H1 (cell line): ENCODE measurements around the gene ZNF618. TPM values are rescaled to one million over a fixed set of nuclear protein-coding genes. Genes with fewer than 3 reads are reported as not detected.

Experiments used
- CTCF ChIA-PET: fragments of 300-600 bp; sonication (Branson Sonifier 250); formaldehyde crosslinking; loops from one replicate; lab custom pipeline; 2021; ENCODE audit not compliant: partially characterized antibody; lab: Charles Lee
- POLR2A ChIA-PET: fragments of 300-600 bp; sonication (Branson Sonifier 250); formaldehyde crosslinking; loops from one replicate; lab custom pipeline; 2021; ENCODE audit warnings: inconsistent platforms; ENCODE audit not compliant: partially characterized antibody; lab: Charles Lee
- DNase-seq, 2 experiments: peaks; one replicate each; pipeline versions ENCODE4 v3.0.0 to v3.0.0-alpha.2; 2010 to 2022; ENCODE audit warnings: low spot score in 2 of 2, low read depth in 1 of 2, mixed read lengths in 1 of 2
- FAIRE-seq: peaks from 2 replicates; lab custom pipeline; 2011; peaks lifted over from hg19 to GRCh38; lab: Jason Lieb, UNC
- H2AFZ ChIP-seq: 2 replicates; pipeline ENCODE4 v1.8.1; 2012; ENCODE audit warnings: low read length, inconsistent platforms
- H2AK5ac ChIP-seq: 2 replicates; pipeline ENCODE4 v1.6.1; 2013; ENCODE audit warnings: low read depth, low read length
- H2BK120ac ChIP-seq: replicated peaks from 2 replicates; pipeline ENCODE3; 2013; ENCODE audit warnings: low read depth, low read length, inconsistent platforms
- H2BK12ac ChIP-seq: 2 replicates; pipeline ENCODE4 v1.6.1; 2013; ENCODE audit warnings: low read depth, low read length
- H2BK15ac ChIP-seq: 2 replicates; pipeline ENCODE4 v1.6.1; 2013; ENCODE audit warnings: low read length
- H2BK20ac ChIP-seq: 2 replicates; pipeline ENCODE4 v1.6.1; 2013; ENCODE audit warnings: low read length
- H2BK5ac ChIP-seq: 2 replicates; pipeline ENCODE4 v1.6.1; 2013; ENCODE audit warnings: low read depth, low read length
- H3K14ac ChIP-seq: 2 replicates; pipeline ENCODE4 v1.6.1; 2013; ENCODE audit warnings: inconsistent platforms; ENCODE audit not compliant: insufficient read length
- H3K18ac ChIP-seq: 2 replicates; pipeline ENCODE4 v1.6.1; 2013; ENCODE audit warnings: low read length; ENCODE audit errors: extremely low read depth
- H3K23ac ChIP-seq: 2 replicates; pipeline ENCODE4 v1.6.1; 2013; ENCODE audit warnings: inconsistent platforms; ENCODE audit not compliant: insufficient read length
- H3K23me2 ChIP-seq: 2 replicates; pipeline ENCODE4 v1.6.1; 2013; ENCODE audit warnings: low read depth, low read length
- H3K27ac ChIP-seq: 2 replicates; pipeline ENCODE4 v1.6.1; 2011; ENCODE audit warnings: low read depth, low read length, inconsistent platforms
- H3K27me3 ChIP-seq, 4 experiments: replicated peaks in 1 of 4; 1 replicate in 1 of 4; 2 replicates in 3 of 4; pipeline versions ENCODE4 v1.6.1 to v1.8.1; 2011 to 2013; ENCODE audit warnings: low read length in 3 of 4, mild to moderate bottlenecking in 3 of 4, inconsistent platforms in 2 of 4, mixed read lengths in 2 of 4, moderate library complexity in 1 of 4; ENCODE audit not compliant: control insufficient read depth in 3 of 4, insufficient read depth in 3 of 4; ENCODE audit errors: extremely low read depth in 1 of 4
- H3K36me3 ChIP-seq, 4 experiments: 2 replicates each; pipeline versions ENCODE4 v1.6.1 to v1.8.1; 2011 to 2013; ENCODE audit warnings: mild to moderate bottlenecking in 4 of 4, low read length in 3 of 4, moderate library complexity in 2 of 4, control low read depth in 1 of 4, inconsistent platforms in 1 of 4; ENCODE audit not compliant: insufficient read depth in 4 of 4, control insufficient read depth in 2 of 4
- H3K4ac ChIP-seq: replicated peaks from 2 replicates; pipeline ENCODE3; 2013; ENCODE audit warnings: low read length, low read depth, mixed read lengths, inconsistent platforms; ENCODE audit not compliant: insufficient read length
- H3K4me1 ChIP-seq, 4 experiments: replicated peaks in 1 of 4; 1 replicate in 1 of 4; 2 replicates in 3 of 4; pipeline versions ENCODE4 v1.6.1 to v1.8.1; 2011 to 2013; ENCODE audit warnings: low read length in 3 of 4, inconsistent platforms in 2 of 4, mixed read lengths in 1 of 4; ENCODE audit not compliant: insufficient read depth in 4 of 4, control insufficient read depth in 3 of 4
- H3K4me2 ChIP-seq, 2 experiments: 2 replicates each; pipeline versions ENCODE4 v1.6.1 to v1.8.1; 2011 to 2013; ENCODE audit warnings: low read depth in 2 of 2, low read length in 2 of 2, control low read depth in 1 of 2, inconsistent platforms in 1 of 2, mild to moderate bottlenecking in 1 of 2; ENCODE audit not compliant: insufficient read depth in 1 of 2
- H3K4me3 ChIP-seq, 4 experiments: fragments of 200-600, 300-600 bp in 1 of 4; sonication (generic), shearing (Covaris generic), sonication (Bioruptor Twin) in 1 of 4; 2 replicates each; pipeline versions ENCODE4 v1.5.1 to v1.8.1; 2011 to 2016; ENCODE audit warnings: low read length in 4 of 4, low read depth in 3 of 4, control low read depth in 2 of 4, inconsistent platforms in 2 of 4, mild to moderate bottlenecking in 2 of 4, mixed read lengths in 1 of 4, moderate library complexity in 1 of 4; ENCODE audit not compliant: insufficient read depth in 2 of 4; ENCODE audit errors: extremely low read depth in 1 of 4
- H3K56ac ChIP-seq: replicated peaks from 2 replicates; pipeline ENCODE3; 2013; ENCODE audit warnings: low read depth, mild to moderate bottlenecking, mixed read lengths, low read length, inconsistent platforms; ENCODE audit not compliant: insufficient read length
- H3K79me1 ChIP-seq: 2 replicates; pipeline ENCODE4 v1.6.1; 2013; ENCODE audit warnings: low read depth, low read length, control low read depth
- H3K79me2 ChIP-seq, 2 experiments: 2 replicates each; pipeline versions ENCODE4 v1.6.1 to v1.8.1; 2012 to 2013; ENCODE audit warnings: low read length in 2 of 2, mild to moderate bottlenecking in 2 of 2, inconsistent platforms in 1 of 2; ENCODE audit not compliant: insufficient read depth in 2 of 2, control insufficient read depth in 1 of 2
- H3K9ac ChIP-seq, 4 experiments: replicated peaks in 1 of 4; 1 replicate in 1 of 4; 2 replicates in 3 of 4; pipeline versions ENCODE4 v1.6.1 to v1.8.1; 2011 to 2013; ENCODE audit warnings: low read depth in 3 of 4, low read length in 3 of 4, control low read depth in 2 of 4, mild to moderate bottlenecking in 2 of 4, moderate library complexity in 2 of 4, inconsistent platforms in 1 of 4; ENCODE audit errors: extremely low read depth in 1 of 4
- H3K9me3 ChIP-seq, 2 experiments: 2 replicates each; pipeline versions ENCODE4 v1.6.1 to v1.8.1; 2012 to 2013; ENCODE audit warnings: mild to moderate bottlenecking in 2 of 2, moderate library complexity in 2 of 2, control low read depth in 1 of 2, inconsistent platforms in 1 of 2, low read depth in 1 of 2, low read length in 1 of 2, mixed read lengths in 1 of 2; ENCODE audit not compliant: insufficient read depth in 2 of 2
- H4K20me1 ChIP-seq, 2 experiments: replicated peaks in 1 of 2; 2 replicates each; pipeline versions ENCODE3 to v1.8.1; 2011 to 2013; ENCODE audit warnings: inconsistent platforms in 2 of 2, low read length in 2 of 2, mild to moderate bottlenecking in 1 of 2; ENCODE audit not compliant: insufficient read depth in 2 of 2, control insufficient read depth in 1 of 2
- H4K5ac ChIP-seq: 2 replicates; pipeline ENCODE4 v1.6.1; 2013; ENCODE audit warnings: low read length, low read depth, mixed read lengths, inconsistent platforms; ENCODE audit not compliant: insufficient read length
- H4K8ac ChIP-seq: 2 replicates; pipeline ENCODE4 v1.8.0; 2013; ENCODE audit warnings: mild to moderate bottlenecking, moderate library complexity, low read length, inconsistent platforms; ENCODE audit not compliant: insufficient read depth; ENCODE audit errors: extremely low read depth
- H4K91ac ChIP-seq: replicated peaks from 2 replicates; pipeline ENCODE3; 2013; ENCODE audit warnings: low read length, mixed read lengths, inconsistent platforms; ENCODE audit not compliant: insufficient read length
- CEBPB ChIP-seq: IDR thresholded peaks from 2 replicates; pipeline ENCODE4 v1.6.1; 2012; ENCODE audit warnings: low read depth, low read length
- CREB1 ChIP-seq: IDR thresholded peaks from 2 replicates; pipeline ENCODE4 v1.6.1; 2012; ENCODE audit warnings: inconsistent platforms
- GTF2F1 ChIP-seq: IDR thresholded peaks from 2 replicates; pipeline ENCODE4 v1.6.1; 2012; ENCODE audit warnings: low read depth, low read length, improper control_type of control experiment, borderline replicate concordance
- HDAC2 ChIP-seq, 2 experiments: fragments of 300-600 bp in 1 of 2; sonication (generic) in 1 of 2; IDR thresholded peaks; 2 replicates each; pipeline ENCODE4 v1.6.1; 2011 to 2012; ENCODE audit warnings: low read depth in 2 of 2, low read length in 2 of 2, mild to moderate bottlenecking in 2 of 2, moderate library complexity in 2 of 2, borderline replicate concordance in 1 of 2, inconsistent platforms in 1 of 2
- JUN ChIP-seq: IDR thresholded peaks from 2 replicates; pipeline ENCODE4 v1.6.1; 2011; ENCODE audit warnings: low read depth, mild to moderate bottlenecking, improper control_type of control experiment, low read length
- JUND ChIP-seq: IDR thresholded peaks from 2 replicates; pipeline ENCODE4 v1.6.1; 2011; ENCODE audit warnings: mild to moderate bottlenecking, improper control_type of control experiment, low read length
- MAFK ChIP-seq: IDR thresholded peaks from 2 replicates; pipeline ENCODE4 v1.6.1; 2012; ENCODE audit warnings: low read depth, mild to moderate bottlenecking, improper control_type of control experiment, low read length
- RNF2 ChIP-seq: fragments of 200-900, 300-1000 bp; sonication (generic); IDR thresholded peaks from 2 replicates; pipeline ENCODE4 v1.7.1; 2016; ENCODE audit warnings: borderline replicate concordance, low read depth, mild to moderate bottlenecking, antibody characterized with exemption, low read length; ENCODE audit not compliant: poor library complexity, severe bottlenecking; ENCODE audit errors: missing control alignments
- TAF1 ChIP-seq: IDR thresholded peaks from 2 replicates; pipeline ENCODE4 v1.6.1; 2011; ENCODE audit warnings: mild to moderate bottlenecking, low read depth, low read length
- YY1 ChIP-seq: IDR thresholded peaks from 2 replicates; pipeline ENCODE4 v1.6.1; 2011; ENCODE audit warnings: low read depth, mild to moderate bottlenecking, low read length
- WGBS, 2 experiments: shearing (Covaris generic) in 1 of 2; methylation state at CpG; one replicate each; pipeline versions ENCODE4 v1.1.6 to v1.1.7; 2013 to 2015; ENCODE audit warnings: low lambda C conversion rate in 2 of 2, mixed read lengths in 2 of 2, inconsistent platforms in 1 of 2, low coverage in 1 of 2, missing lambda C conversion rate in 1 of 2; ENCODE audit not compliant: insufficient replicate concordance in 2 of 2, insufficient coverage in 1 of 2, insufficient read length in 1 of 2; ENCODE audit errors: extremely low coverage in 1 of 2, missing lambda C conversion rate in 1 of 2; 5-methylcytosine and 5-hydroxymethylcytosine counted together
- polyA plus RNA-seq, 7 experiments: library from polyadenylated mRNA; depleted of rRNA in 3 of 7; stranded (reverse) in 5 of 7; unstranded in 2 of 7; fragments of >200 nt in 5 of 7; fragments of 200-250 nt in 2 of 7; gene quantifications; 1 replicate in 5 of 7; 2 replicates in 1 of 7; 4 replicates in 1 of 7; pipeline versions ENCODE4 v1.2.1 to v1.2.3, GENCODE V29; 2011 to 2013; ENCODE audit warnings: missing spikeins in 2 of 7, mixed read lengths in 2 of 7
- total RNA-seq: library from RNA; stranded (reverse); fragmentation: NEBNext Ultra II Directional; extraction: Animal tissue kit (Norgen Biotek cat#: 25700); gene quantifications from 2 replicates; pipeline ENCODE4 v1.2.1, GENCODE V29; 2021
- TF ChIP-seq, protein P1 (sequence below): IDR thresholded peaks from 2 replicates; pipeline ENCODE4 v1.6.1; 2011; ENCODE audit warnings: low read length, improper control_type of control experiment

Gene ZNF618
- total and polyA plus RNA-seq, 2 of the 8 experiments (the other 6 are each of a cell fraction or from before 2014, with no cell fraction given), result 9.6 to 28.5 TPM

DNA sequence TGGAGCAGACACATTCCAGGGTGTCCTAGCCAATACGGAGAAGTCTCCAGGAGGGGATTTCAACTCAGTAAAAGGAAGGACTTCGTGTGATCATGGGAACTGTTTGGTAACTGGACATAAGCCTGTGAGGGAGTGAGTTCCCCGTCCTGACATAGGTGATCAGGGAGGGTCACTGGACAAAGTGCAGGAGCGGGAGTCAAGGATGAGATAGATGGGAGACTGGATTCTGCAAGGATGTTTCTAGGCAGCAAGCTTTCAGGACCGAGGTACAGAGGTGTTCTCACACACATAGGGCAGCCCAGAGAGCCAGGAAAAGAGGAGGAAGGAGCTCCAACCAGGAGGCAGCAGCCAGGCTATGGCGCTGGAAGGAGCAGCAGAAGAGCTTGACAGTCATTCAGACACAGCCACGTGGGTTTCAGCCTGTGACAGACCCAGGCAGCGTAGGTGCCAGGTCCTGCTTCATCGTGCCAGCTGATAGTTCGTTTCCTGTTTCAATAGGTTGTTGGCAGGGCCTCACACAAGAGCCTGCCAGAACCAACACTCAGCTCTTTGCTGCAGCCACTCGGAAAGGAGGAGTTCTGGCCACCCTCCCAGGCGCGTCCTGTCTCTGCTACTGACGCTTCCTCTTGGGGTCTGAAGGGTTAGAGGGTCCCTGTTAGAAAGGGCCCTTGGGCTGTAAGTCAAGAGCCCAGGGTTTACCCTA lies 117.9 kb downstream of the ZNF618 start:
- Histone ChIP-seq H3K79me2 (no peaks in the 10 kb centered on the region), H3K9ac (no peak overlapping the region), H4K5ac (no peak overlapping the region), H3K4me1 (no peaks in the 10 kb centered on the region), H3K56ac (no peak overlapping the region), H3K79me1 (no peaks in the 10 kb centered on the region), H3K27me3 (no peaks in the 10 kb centered on the region), H4K91ac (no peak overlapping the region), H3K18ac (no peak overlapping the region), H3K4me3 (no peak overlapping the region), H3K4ac (no peak overlapping the region), H3K36me3 (peaks cover 0 to 3% (median 0%) of the 10 kb centered on the region in 4 experiments; a peak in 1 of 8 replicates), H2BK20ac (no peak overlapping the region), H2BK5ac (no peak overlapping the region), H3K4me2 (no peak overlapping the region), H2BK120ac (no peak overlapping the region), H4K8ac (no peak overlapping the region), H3K23me2 (no peaks in the 10 kb centered on the region), H3K9me3 (no peaks in the 10 kb centered on the region), H4K20me1 (peaks cover 2 to 6% of the 10 kb centered on the region in 2 experiments), H2AK5ac (no peak overlapping the region), H2BK15ac (no peak overlapping the region), H3K23ac (no peak overlapping the region), H3K14ac (no peak overlapping the region), H3K27ac (no peak overlapping the region), H2AFZ (no peak overlapping the region), H2BK12ac (no peak overlapping the region)
- POLR2A ChIA-PET, result interaction anchor here (0.6 kb wide), 1 partner anchor 21 kb away, joined by 4 read pairs; no protein-coding TSS in a partner anchor
- CTCF ChIA-PET, result interaction anchor here (1.7 kb wide), 1 partner anchor 31 kb away, joined by 5 read pairs; no protein-coding TSS in a partner anchor
- FAIRE-seq, result no peak
- no peak for DNase-seq
- WGBS, 2 experiments, result 87% methylated on average over 14 of the region's 14 CpGs; no CpG with 5 or more reads in 1 of the 2 experiments
- TF ChIP-seq JUND (no peak), MAFK (no peak), RNF2 (no peak), GTF2F1 (no peak), JUN (no peak), CEBPB (no peak), CREB1 (no peak), YY1 (no peak), TAF1 (no peak), HDAC2 (IDR thresholded peaks at IDR 0.05; ENCODE audit: borderline replicate concordance in 1 of 2, low read depth in 2 of 2, low read length in 2 of 2) (no peak)
- TF ChIP-seq, protein P1, sequence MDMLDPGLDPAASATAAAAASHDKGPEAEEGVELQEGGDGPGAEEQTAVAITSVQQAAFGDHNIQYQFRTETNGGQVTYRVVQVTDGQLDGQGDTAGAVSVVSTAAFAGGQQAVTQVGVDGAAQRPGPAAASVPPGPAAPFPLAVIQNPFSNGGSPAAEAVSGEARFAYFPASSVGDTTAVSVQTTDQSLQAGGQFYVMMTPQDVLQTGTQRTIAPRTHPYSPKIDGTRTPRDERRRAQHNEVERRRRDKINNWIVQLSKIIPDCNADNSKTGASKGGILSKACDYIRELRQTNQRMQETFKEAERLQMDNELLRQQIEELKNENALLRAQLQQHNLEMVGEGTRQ, result no peak
